SU-DHL-6 (cell line): ENCODE results near the gene CYP1A1.

Source experiments
- EZH2phosphoT487 ChIP-seq: fragments of 200-600 bp; sonication (generic), shearing (Covaris generic); conservative IDR thresholded peaks from 2 replicates; pipeline ENCODE4 v1.6.1; 2018; ENCODE audit warnings: mild to moderate bottlenecking, antibody characterized with exemption, low read length, moderate library complexity, mixed read lengths
- TF ChIP-seq, protein P1 (sequence below): fragments of 200-600 bp; sonication (generic); IDR thresholded peaks from one replicate; pipeline ENCODE4 v1.5.1; 2017; ENCODE audit warnings: antibody characterized with exemption, mild to moderate bottlenecking, low read length, moderate library complexity; ENCODE audit not compliant: insufficient read depth, poor library complexity, severe bottlenecking

DNA sequence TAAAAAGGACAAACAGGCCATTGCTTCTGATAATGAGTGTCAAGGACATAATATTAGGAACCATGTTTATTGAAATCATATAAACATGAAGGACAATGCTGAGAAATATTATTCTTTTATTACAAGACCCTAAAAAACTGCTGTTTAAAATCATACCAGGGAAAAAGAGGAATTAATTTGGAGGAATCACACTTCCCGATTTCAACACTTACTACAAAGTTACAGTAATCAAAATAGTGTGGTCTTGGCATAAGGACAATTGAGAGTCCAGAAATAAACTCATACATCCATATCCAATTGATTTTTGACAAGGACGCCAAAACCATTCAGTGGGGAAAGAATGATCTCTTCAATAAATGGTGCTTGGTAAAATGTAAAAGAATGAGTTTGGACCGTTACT is 13.0 kb downstream of the CYP1A1 start:
- TF ChIP-seq, protein P1, sequence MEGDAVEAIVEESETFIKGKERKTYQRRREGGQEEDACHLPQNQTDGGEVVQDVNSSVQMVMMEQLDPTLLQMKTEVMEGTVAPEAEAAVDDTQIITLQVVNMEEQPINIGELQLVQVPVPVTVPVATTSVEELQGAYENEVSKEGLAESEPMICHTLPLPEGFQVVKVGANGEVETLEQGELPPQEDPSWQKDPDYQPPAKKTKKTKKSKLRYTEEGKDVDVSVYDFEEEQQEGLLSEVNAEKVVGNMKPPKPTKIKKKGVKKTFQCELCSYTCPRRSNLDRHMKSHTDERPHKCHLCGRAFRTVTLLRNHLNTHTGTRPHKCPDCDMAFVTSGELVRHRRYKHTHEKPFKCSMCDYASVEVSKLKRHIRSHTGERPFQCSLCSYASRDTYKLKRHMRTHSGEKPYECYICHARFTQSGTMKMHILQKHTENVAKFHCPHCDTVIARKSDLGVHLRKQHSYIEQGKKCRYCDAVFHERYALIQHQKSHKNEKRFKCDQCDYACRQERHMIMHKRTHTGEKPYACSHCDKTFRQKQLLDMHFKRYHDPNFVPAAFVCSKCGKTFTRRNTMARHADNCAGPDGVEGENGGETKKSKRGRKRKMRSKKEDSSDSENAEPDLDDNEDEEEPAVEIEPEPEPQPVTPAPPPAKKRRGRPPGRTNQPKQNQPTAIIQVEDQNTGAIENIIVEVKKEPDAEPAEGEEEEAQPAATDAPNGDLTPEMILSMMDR = no peak
- no peak for TF ChIP-seq EZH2phosphoT487
